ENCODE results near the gene GRPEL2.

DNA sequence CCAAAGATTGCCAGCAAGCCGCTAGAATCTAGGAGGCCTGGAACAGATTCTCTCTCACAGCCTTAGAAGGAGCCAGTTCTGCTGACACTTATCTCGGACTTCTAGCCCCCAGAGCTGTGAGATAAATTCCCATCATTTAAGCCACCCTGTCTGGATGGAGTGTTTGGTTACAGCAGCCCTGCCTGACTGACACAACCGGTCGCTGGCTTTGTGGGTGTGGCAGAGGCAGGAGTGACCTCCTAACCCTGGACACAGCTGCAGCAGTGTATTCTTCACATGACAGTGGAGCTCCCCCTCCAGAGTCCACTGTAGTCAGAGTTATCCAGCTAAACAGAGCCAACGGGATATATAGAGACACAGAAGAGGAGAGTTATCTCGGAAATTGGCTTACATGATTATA lies 55.0 kb downstream of the GRPEL2 start:
- TF ChIP-seq POLR2A (IDR thresholded peaks at IDR 0.05; ENCODE audit: borderline replicate concordance, extremely low read depth, insufficient read depth, insufficient read length) (no peak), SP1 (IDR thresholded peaks at IDR 0.05; ENCODE audit: low read depth) (no peak), EGR1 (IDR thresholded peaks at IDR 0.05; ENCODE audit: low read depth) (no peak), POLR2AphosphoS5 (IDR thresholded peaks at IDR 0.05; ENCODE audit: low read depth, low read length) (no peak), RAD21 (IDR thresholded peaks at IDR 0.05; ENCODE audit: low read depth) (no peak), SIN3A (IDR thresholded peaks at IDR 0.05; ENCODE audit: low read depth) (no peak)
- TF ChIP-seq, protein P1, sequence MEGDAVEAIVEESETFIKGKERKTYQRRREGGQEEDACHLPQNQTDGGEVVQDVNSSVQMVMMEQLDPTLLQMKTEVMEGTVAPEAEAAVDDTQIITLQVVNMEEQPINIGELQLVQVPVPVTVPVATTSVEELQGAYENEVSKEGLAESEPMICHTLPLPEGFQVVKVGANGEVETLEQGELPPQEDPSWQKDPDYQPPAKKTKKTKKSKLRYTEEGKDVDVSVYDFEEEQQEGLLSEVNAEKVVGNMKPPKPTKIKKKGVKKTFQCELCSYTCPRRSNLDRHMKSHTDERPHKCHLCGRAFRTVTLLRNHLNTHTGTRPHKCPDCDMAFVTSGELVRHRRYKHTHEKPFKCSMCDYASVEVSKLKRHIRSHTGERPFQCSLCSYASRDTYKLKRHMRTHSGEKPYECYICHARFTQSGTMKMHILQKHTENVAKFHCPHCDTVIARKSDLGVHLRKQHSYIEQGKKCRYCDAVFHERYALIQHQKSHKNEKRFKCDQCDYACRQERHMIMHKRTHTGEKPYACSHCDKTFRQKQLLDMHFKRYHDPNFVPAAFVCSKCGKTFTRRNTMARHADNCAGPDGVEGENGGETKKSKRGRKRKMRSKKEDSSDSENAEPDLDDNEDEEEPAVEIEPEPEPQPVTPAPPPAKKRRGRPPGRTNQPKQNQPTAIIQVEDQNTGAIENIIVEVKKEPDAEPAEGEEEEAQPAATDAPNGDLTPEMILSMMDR (IDR thresholded peaks at IDR 0.05 in 2 of 3, conservative IDR thresholded peaks at IDR 0.05 in 1 of 3; ENCODE audit: borderline replicate concordance in 1 of 3, insufficient read depth in 1 of 3, low read depth in 2 of 3, low read length in 2 of 3): no peak
- TF ChIP-seq, protein P2, sequence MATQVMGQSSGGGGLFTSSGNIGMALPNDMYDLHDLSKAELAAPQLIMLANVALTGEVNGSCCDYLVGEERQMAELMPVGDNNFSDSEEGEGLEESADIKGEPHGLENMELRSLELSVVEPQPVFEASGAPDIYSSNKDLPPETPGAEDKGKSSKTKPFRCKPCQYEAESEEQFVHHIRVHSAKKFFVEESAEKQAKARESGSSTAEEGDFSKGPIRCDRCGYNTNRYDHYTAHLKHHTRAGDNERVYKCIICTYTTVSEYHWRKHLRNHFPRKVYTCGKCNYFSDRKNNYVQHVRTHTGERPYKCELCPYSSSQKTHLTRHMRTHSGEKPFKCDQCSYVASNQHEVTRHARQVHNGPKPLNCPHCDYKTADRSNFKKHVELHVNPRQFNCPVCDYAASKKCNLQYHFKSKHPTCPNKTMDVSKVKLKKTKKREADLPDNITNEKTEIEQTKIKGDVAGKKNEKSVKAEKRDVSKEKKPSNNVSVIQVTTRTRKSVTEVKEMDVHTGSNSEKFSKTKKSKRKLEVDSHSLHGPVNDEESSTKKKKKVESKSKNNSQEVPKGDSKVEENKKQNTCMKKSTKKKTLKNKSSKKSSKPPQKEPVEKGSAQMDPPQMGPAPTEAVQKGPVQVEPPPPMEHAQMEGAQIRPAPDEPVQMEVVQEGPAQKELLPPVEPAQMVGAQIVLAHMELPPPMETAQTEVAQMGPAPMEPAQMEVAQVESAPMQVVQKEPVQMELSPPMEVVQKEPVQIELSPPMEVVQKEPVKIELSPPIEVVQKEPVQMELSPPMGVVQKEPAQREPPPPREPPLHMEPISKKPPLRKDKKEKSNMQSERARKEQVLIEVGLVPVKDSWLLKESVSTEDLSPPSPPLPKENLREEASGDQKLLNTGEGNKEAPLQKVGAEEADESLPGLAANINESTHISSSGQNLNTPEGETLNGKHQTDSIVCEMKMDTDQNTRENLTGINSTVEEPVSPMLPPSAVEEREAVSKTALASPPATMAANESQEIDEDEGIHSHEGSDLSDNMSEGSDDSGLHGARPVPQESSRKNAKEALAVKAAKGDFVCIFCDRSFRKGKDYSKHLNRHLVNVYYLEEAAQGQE (IDR thresholded peaks at IDR 0.05; ENCODE audit: low read depth): no peak
- TF ChIP-seq, protein P3, sequence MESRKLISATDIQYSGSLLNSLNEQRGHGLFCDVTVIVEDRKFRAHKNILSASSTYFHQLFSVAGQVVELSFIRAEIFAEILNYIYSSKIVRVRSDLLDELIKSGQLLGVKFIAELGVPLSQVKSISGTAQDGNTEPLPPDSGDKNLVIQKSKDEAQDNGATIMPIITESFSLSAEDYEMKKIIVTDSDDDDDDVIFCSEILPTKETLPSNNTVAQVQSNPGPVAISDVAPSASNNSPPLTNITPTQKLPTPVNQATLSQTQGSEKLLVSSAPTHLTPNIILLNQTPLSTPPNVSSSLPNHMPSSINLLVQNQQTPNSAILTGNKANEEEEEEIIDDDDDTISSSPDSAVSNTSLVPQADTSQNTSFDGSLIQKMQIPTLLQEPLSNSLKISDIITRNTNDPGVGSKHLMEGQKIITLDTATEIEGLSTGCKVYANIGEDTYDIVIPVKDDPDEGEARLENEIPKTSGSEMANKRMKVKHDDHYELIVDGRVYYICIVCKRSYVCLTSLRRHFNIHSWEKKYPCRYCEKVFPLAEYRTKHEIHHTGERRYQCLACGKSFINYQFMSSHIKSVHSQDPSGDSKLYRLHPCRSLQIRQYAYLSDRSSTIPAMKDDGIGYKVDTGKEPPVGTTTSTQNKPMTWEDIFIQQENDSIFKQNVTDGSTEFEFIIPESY (IDR thresholded peaks at IDR 0.05; ENCODE audit: extremely low read depth, insufficient replicate concordance, low read length): no peak
- TF ChIP-seq, protein P4, sequence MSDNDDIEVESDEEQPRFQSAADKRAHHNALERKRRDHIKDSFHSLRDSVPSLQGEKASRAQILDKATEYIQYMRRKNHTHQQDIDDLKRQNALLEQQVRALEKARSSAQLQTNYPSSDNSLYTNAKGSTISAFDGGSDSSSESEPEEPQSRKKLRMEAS (IDR thresholded peaks at IDR 0.05): no peak
